ENCODE results near the gene GGT6.

The GGT6 gene

DNA sequence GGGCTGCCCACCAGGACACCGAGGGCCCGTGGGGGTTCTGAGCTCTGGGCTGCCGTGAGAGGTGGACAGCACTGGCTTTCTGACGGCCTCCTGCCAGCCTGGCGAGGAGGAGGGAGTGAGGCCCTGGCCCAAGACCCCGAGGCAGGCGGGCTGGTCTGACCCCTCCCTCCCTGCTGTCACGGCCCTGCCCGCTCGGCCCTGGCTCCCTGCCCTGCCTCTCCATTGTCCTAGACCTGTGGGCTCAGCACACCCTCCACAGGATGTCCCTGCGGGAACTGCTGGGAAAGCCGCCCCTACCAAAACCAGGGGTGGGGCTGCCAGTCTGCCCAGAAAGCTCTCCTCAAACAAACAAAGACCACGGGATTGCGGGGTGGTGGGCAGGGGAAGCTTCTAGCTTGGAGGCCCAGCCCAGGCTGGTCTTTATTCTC is 41.0 kb downstream of the GGT6 start:
- no peak for DNase-seq

DNA sequence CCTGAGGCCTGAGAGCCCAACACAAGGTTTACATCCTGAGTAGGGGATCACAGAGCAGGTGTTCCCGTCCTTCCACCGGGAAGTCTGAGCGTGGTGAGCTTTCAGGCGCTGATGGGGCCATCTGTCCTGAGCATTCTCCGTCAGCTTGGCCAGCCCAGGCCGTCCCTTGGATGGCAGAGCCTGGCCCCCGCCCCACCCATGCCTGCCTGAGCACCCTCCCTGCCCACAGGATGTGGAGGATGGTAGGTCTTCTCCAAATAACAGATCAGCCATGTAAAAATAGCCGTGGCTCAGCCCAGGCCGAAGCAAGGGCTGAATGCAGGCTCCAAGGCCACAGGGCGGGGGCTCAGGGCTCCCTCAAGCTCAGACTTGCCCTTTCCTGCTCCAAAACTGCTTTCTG is 41.5 kb downstream of the GGT6 start:
- no peak for DNase-seq

GRCh38 chr17:4516735-4517134 is 43.6 kb downstream of the GGT6 start:
- no peak for DNase-seq

- no peak for DNase-seq
Measured at GRCh38 chr17:4515501-4515900, 44.9 kb downstream of the GGT6 start.

DNA sequence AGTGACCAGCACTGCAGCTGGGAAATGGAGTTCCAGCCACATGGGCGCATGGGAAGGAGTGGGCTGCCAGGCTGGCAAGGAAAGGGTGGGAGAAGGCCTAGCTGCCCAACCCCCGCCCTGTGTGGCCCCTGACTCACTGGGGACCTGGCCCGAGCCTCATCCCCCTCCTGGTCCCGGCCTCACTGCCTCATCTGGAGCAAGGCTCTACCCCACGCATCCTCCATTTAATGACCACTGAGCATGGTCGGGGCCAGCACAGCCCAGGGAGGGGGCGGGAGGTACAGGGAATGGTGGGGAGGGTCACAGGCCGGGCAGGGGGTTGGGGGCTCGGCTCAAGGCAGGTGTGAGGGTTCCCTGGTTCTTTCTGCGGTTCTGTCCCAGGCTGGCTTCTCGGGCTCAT is 45.6 kb downstream of the GGT6 start:
- no peak for DNase-seq

DNA sequence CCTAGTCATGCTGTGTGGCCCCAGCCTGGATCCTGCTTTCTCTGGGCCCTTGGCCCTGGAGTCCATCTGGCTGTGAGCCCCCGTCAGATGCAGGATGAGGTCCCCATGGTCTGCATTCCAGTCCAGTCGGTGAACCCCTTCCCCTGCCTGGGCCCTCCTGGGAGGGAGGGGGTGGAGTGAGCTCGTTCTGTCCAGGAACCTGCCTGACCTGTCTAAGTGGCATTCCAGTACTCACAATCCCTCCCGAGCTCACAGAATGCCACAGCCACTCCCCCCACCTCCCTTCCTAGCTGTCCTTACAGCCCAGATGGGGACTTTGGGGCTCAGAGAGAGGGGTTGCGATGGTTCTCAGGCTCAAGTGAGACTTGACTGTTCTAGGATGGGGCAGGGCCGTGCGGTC is 46.2 kb downstream of the GGT6 start:
- DNase-seq, result no peak

DNA sequence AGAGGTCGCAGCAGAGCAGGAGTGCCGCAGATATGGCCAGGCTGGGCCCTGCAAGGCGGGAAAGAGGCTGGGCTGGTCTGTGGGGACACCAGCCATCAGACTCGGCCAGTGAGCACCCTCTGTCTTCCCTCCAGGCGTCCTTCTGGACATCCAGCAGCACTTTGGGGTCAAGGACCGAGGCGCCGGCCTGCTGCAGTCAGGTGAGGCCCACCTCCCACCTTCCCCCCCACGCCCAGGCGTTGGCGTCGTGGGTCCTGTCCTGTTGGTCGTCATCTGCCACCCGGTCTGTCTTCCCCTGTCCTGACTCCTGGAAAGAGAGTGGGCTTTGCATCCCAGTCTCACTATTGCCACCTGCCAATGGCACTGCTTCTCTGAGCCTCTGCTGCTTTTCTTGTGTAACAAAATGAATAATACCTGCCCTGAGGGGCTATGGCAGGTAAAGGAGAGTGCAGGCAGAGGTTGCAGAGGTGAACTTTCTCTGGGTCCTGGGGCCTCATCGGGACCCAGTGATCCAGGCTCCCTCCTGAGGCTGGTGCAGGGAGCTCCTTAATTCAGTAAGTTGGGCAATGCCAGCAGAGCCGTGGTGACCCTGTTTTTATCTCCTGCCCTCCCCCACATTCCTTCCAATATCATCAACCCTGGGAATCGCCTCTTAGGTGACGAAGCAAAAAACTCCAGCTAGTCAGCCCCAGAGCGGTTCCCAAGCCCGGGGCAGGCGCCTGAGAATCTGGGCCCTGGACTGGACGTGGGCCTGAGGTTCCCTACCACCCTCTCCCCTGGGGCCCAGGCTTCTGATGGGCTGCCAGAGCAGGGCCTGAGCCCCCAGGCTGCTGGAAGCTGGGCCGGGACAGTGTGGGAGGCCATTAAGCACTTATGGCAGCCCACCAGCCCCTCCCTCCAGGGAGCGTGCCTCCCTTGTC is 47.0 kb downstream of the GGT6 start:
- DNase-seq, result no peak

DNA sequence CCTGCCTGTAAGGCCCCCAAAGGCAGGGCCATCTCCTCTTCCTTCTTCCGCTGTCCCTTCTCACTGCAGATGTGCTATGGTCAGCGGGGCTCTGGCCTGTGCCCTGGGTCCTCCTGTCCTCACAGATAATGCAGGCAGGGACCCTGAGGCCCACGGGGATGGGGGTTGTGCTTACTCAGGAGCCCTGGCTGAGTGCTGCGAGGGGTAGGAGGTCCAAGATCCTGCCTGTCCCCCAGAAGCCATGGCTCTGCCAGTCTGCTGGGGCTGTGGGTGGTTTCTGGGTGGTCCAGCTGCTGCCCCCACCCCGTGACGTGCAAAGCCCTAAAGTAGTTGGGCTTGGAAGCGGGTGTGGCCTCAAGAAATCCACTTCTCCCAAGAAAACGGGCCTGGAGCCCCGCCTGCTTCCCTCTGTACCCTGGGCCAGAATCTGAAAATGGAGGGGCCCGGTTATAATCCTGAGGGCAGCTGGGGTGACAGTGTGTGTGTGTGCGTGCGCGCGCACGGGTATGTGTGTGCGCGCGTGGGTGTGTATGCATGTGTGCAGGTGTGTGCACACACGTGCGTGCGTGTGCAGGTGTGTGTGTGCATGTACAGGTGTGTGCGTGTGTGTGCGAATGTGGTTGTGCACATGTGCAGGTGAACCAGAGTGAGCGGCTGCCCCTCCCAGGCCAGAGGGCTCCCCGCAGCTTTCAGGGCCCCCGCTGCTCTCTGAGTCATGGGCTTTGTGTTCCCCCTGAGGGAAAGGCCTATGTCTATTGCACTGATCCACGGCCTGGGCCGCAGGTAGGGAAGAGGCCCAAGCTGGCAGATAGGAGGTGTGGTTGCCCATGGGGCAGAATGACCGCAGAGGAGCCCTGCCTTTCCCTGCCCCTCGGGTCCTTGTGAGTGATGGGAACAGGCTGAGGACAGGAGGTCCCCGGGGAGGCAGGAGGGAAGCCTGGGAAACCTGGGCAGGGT is 47.9 kb downstream of the GGT6 start:
- no peak for DNase-seq

DNA sequence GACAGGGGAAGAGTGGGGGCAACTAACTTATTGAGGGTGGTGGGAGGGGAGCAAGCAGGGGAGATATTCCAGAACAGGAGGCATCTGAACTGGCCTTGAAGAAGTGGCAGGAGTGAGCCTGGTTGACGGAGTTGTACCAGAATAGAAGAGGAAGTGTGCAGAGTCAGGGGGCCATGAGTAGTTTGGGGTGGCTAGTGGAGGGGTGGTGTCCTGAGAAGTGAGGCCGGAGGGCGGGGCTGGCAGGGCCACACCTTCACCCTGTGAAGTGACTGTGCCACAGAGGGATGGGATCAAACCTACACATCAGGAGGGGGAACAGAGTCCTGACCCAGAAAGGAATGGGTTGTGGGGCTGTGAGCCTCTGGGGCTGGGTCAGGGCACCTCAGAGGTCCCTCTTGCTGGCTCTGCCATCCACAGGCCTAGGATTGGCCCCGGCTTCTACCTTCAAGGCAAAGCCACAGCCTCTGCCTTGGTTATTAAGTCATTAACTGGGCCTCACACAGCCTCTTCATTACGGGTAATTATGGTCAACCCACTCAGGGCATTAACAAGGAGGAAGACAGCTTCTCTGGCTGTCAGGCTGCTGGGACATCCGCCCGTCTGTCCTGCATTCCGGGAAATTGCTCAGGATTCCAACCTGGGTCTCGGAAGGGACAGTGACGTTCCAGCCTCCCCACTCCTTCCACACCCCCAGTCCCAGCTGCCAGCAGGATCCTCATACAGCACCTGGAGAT is 49.0 kb downstream of the GGT6 start:
- DNase-seq, result no peak

- no peak for DNase-seq
Measured at GRCh38 chr17:4510618-4510941, 49.8 kb downstream of the GGT6 start.

GRCh38 chr17:4509923-4510617 is 50.3 kb downstream of the GGT6 start:
- no peak for DNase-seq

DNA sequence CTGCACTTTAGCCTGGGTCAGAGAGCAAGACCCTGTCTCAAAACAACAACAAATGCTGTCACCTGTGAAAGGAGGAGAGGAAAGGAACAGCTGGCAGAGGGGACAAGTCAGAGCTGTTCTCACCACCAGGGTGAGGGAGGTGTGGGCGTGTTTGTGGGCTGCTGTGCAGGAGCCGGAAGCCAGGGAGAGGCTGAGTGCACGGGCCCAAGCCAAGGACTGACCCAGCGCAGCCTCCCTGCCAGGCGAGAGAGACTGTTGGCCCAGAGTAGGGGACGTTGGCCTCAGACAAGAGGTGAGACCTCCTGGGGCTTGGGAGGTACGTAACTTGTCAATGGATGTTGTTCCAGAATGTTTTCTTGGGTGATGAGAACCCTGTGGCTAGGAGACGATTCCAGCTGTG is 51.0 kb downstream of the GGT6 start:
- no peak for DNase-seq

DNA sequence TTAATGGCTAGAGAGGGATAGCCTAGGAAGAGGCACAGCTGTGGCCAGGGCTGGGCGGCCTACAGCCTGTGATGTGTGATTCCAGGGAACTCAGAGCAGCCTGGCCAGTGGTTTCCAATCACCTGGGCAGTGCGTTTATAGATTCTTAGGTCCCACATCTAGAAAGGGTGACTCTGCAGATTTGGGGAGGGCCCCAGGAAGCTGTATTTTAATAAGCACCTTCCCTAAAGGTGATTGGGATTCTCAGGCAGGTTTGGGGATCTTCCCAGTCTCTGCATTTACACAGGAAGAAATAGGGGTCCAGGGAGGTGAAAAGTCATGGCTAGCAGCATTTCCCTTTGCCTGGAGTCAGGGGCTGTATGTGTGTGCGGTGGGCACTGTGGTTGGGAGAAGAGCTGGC is 52.2 kb downstream of the GGT6 start:
- no peak for DNase-seq

GRCh38 chr17:4507361-4508111 is 52.8 kb downstream of the GGT6 start:
- DNase-seq, result no peak

Data from CD4-positive, alpha-beta T cell treated with Interferon gamma for 1 hour (primary cell).